WTC11 (cell line): ENCODE measurements around the gene MYO5C. TPM values are rescaled to one million over a fixed set of nuclear protein-coding genes. Genes with fewer than 3 reads are reported as not detected.
"Not testable (repeated sequence)": the region's sequence is repeated elsewhere in the genome, so short reads cannot be mapped to it uniquely, and the experiment has no call there.

ENCODE experiments used
- ATAC-seq: fragments of 200-7000 bp; cut with Tn5 transposase; 2 replicates; pipeline ENCODE4 v1.10.0; 2021; ENCODE audit warnings: mild to moderate bottlenecking, moderate library complexity
- CTCF ChIA-PET: fragments of 300-600 bp; sonication (Branson Sonifier 250); formaldehyde crosslinking; loops from one replicate; lab custom pipeline; 2021; ENCODE audit warnings: antibody characterized with exemption; lab: Charles Lee
- POLR2A ChIA-PET: fragments of 350-600 bp; sonication (Branson Sonifier 250); formaldehyde crosslinking; loops from one replicate; lab custom pipeline; 2021; ENCODE audit warnings: antibody characterized with exemption; lab: Charles Lee
- DNase-seq: peaks from one replicate; pipeline ENCODE4 v3.0.0; 2021; ENCODE audit warnings: low spot score
- H3K27ac Mint-ChIP-seq: 2 replicates; pipeline ENCODE4 v1.8.0; 2021; ENCODE audit warnings: mixed read lengths
- H3K27me3 Mint-ChIP-seq: 2 replicates; pipeline ENCODE4 v1.8.0; 2021; ENCODE audit warnings: low read depth, mild to moderate bottlenecking, moderate library complexity, mixed read lengths
- H3K36me3 Mint-ChIP-seq: 2 replicates; pipeline ENCODE4 v1.8.0; 2021; ENCODE audit warnings: mixed read lengths
- H3K4me1 Mint-ChIP-seq: 2 replicates; pipeline ENCODE4 v1.8.0; 2022; ENCODE audit warnings: mixed read lengths
- H3K4me3 Mint-ChIP-seq: 2 replicates; pipeline ENCODE4 v1.8.0; 2021; ENCODE audit warnings: mild to moderate bottlenecking, moderate library complexity, mixed read lengths
- H3K9me3 Mint-ChIP-seq: 2 replicates; pipeline ENCODE4 v1.8.0; 2021; ENCODE audit warnings: mixed read lengths
- EMX1 ChIP-seq: fragments of 250-450 bp; sonication (Bioruptor Pico); IDR thresholded peaks from 2 replicates; pipeline ENCODE4 v1.8.0; 2021; ENCODE audit warnings: mild to moderate bottlenecking
- GTF2I ChIP-seq: fragments of 250-450 bp; sonication (Bioruptor Pico); conservative IDR thresholded peaks from 2 replicates; pipeline ENCODE4 v1.4.0; 2021; ENCODE audit warnings: mild to moderate bottlenecking
- HMGA2 ChIP-seq: fragments of 250-450 bp; sonication (Bioruptor Pico); IDR thresholded peaks from 2 replicates; pipeline ENCODE4 v1.4.0; 2021; ENCODE audit warnings: mild to moderate bottlenecking, moderate library complexity
- JAZF1 ChIP-seq: fragments of 250-450 bp; sonication (Bioruptor Pico); IDR thresholded peaks from 2 replicates; pipeline ENCODE4 v1.9.0; 2021; ENCODE audit warnings: moderate library complexity, mild to moderate bottlenecking, inconsistent platforms
- KAT7 ChIP-seq: sonication (generic); formaldehyde crosslinking; IDR thresholded peaks from 2 replicates; pipeline ENCODE4 v1.8.1; 2023; ENCODE audit warnings: missing genetic modification reagents, mild to moderate bottlenecking, borderline replicate concordance
- NFYB ChIP-seq: sonication (generic); formaldehyde crosslinking; conservative IDR thresholded peaks from 2 replicates; pipeline ENCODE4 v1.8.0; 2022; ENCODE audit warnings: low read depth, missing genetic modification reagents
- SMAD4 ChIP-seq: sonication (generic); formaldehyde crosslinking; IDR thresholded peaks from 2 replicates; pipeline ENCODE4 v1.8.0; 2022; ENCODE audit warnings: mild to moderate bottlenecking, missing genetic modification reagents
- ZNF121 ChIP-seq: sonication (generic); formaldehyde crosslinking; IDR thresholded peaks from 2 replicates; pipeline ENCODE4 v1.8.0; 2023; ENCODE audit warnings: missing genetic modification reagents
- ZNF232 ChIP-seq: sonication (generic); formaldehyde crosslinking; IDR thresholded peaks from 2 replicates; pipeline ENCODE4 v1.8.0; 2022; ENCODE audit warnings: mild to moderate bottlenecking, missing genetic modification reagents
- total RNA-seq: library from RNA; stranded (reverse); gene quantifications from 3 replicates; pipeline ENCODE4 v1.2.3, GENCODE V29; 2021
- TF ChIP-seq, protein P1 (sequence below): sonication (generic); formaldehyde crosslinking; IDR thresholded peaks from 2 replicates; pipeline ENCODE4 v1.8.1; 2022; ENCODE audit warnings: mild to moderate bottlenecking, missing genetic modification reagents, moderate library complexity, borderline replicate concordance
- TF ChIP-seq, protein P2 (sequence below): sonication (generic); formaldehyde crosslinking; IDR thresholded peaks from 2 replicates; pipeline ENCODE4 v1.8.1; 2023; ENCODE audit warnings: mild to moderate bottlenecking, missing genetic modification reagents
- TF ChIP-seq, protein P3 (sequence below): sonication (generic); formaldehyde crosslinking; conservative IDR thresholded peaks from 2 replicates; pipeline ENCODE4 v1.8.1; 2022; ENCODE audit warnings: mild to moderate bottlenecking, missing genetic modification reagents
- TF ChIP-seq, protein P4 (sequence below): sonication (generic); formaldehyde crosslinking; IDR thresholded peaks from 2 replicates; pipeline ENCODE4 v1.8.0; 2022; ENCODE audit warnings: mild to moderate bottlenecking, missing genetic modification reagents
- TF ChIP-seq, protein P5 (sequence below): sonication (generic); formaldehyde crosslinking; IDR thresholded peaks from 2 replicates; pipeline ENCODE4 v1.8.0; 2022; ENCODE audit warnings: mild to moderate bottlenecking, missing genetic modification reagents
- TF ChIP-seq, protein P6 (sequence below): sonication (generic); formaldehyde crosslinking; IDR thresholded peaks from 2 replicates; pipeline ENCODE4 v1.8.1; 2022; ENCODE audit warnings: mild to moderate bottlenecking, moderate library complexity, missing genetic modification reagents

Gene MYO5C
- total RNA-seq, 1 experiment from 2014 or later: 25.3 TPM

DNA sequence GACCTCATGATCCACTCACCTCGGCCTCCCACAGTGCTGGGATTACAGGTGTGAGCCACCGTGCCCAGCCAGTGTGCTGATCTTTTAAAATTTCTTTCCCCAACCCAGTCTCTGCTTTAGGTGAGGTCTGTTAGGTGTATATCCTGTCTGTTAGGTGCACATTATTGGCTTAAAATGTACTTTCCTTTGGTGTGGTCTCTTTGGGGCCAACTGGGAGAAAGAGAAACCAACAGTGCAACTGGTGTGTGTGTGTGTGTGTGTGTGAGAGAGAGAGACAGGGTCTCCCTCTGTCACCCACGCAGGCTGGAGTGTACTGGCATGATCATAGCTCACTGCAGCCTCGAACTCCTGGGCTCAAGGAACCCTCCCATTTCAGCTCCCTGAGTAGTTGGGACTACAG lies 54.1 kb downstream of the MYO5C start:
- Mint-ChIP-seq H3K27me3 (no peaks in the 10 kb centered on the region; the same call in 1 of the 2 replicates), H3K4me3 (no peak overlapping the region), H3K4me1 (no peaks in the 10 kb centered on the region)
- ATAC-seq (no peak), DNase-seq (no peak)
- CTCF ChIA-PET: interaction anchor here (0.6 to 1.6 kb wide), 4 partner anchors 9 to 33 kb away, joined by 4 to 8 read pairs (median 4); no protein-coding TSS in a partner anchor
- TF ChIP-seq, protein P1, sequence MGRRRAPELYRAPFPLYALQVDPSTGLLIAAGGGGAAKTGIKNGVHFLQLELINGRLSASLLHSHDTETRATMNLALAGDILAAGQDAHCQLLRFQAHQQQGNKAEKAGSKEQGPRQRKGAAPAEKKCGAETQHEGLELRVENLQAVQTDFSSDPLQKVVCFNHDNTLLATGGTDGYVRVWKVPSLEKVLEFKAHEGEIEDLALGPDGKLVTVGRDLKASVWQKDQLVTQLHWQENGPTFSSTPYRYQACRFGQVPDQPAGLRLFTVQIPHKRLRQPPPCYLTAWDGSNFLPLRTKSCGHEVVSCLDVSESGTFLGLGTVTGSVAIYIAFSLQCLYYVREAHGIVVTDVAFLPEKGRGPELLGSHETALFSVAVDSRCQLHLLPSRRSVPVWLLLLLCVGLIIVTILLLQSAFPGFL (CRISPR knock-in tag): no peak
- TF ChIP-seq NFYB (CRISPR knock-in tag): no peak
- TF ChIP-seq, protein P2, sequence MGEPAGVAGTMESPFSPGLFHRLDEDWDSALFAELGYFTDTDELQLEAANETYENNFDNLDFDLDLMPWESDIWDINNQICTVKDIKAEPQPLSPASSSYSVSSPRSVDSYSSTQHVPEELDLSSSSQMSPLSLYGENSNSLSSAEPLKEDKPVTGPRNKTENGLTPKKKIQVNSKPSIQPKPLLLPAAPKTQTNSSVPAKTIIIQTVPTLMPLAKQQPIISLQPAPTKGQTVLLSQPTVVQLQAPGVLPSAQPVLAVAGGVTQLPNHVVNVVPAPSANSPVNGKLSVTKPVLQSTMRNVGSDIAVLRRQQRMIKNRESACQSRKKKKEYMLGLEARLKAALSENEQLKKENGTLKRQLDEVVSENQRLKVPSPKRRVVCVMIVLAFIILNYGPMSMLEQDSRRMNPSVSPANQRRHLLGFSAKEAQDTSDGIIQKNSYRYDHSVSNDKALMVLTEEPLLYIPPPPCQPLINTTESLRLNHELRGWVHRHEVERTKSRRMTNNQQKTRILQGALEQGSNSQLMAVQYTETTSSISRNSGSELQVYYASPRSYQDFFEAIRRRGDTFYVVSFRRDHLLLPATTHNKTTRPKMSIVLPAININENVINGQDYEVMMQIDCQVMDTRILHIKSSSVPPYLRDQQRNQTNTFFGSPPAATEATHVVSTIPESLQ (CRISPR knock-in tag): no peak
- TF ChIP-seq, protein P3, sequence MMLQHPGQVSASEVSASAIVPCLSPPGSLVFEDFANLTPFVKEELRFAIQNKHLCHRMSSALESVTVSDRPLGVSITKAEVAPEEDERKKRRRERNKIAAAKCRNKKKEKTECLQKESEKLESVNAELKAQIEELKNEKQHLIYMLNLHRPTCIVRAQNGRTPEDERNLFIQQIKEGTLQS (CRISPR knock-in tag): no peak
- TF ChIP-seq, all 79 proteins: peak for 0
- no peak overlapping the region for H3K27ac Mint-ChIP-seq
- peaks cover 74% of the 10 kb centered on the region for H3K36me3 Mint-ChIP-seq
- POLR2A ChIA-PET: no interaction called here
- no peaks in the 10 kb centered on the region for H3K9me3 Mint-ChIP-seq

DNA sequence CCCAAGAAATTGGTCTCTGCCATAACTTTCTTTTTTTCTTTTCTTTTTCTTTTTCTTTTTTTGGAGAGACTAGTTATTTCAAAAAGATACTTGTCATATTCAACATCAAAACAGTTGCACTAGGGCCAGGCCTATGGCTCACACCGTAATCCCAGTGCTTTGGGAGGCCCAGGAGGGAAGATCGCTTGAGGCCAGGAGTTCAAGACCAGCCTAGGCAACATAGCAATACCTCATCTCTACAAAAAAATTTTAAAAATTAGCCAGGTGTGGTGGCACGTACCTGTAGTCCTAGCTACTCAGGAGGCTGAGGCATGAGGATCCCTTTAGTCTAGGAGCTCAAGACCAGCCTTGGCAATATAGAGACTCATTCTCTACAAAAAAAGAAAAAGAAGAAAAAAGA lies 55.4 kb downstream of the MYO5C start:
- TF ChIP-seq JAZF1 (CRISPR knock-in tag): no peak
- TF ChIP-seq HMGA2 (CRISPR knock-in tag): no peak
- TF ChIP-seq, protein P4, sequence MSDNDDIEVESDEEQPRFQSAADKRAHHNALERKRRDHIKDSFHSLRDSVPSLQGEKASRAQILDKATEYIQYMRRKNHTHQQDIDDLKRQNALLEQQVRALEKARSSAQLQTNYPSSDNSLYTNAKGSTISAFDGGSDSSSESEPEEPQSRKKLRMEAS (CRISPR knock-in tag): no peak
- no peak for TF ChIP-seq SMAD4 (CRISPR knock-in tag)
- TF ChIP-seq, protein P5, sequence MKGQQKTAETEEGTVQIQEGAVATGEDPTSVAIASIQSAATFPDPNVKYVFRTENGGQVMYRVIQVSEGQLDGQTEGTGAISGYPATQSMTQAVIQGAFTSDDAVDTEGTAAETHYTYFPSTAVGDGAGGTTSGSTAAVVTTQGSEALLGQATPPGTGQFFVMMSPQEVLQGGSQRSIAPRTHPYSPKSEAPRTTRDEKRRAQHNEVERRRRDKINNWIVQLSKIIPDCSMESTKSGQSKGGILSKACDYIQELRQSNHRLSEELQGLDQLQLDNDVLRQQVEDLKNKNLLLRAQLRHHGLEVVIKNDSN (CRISPR knock-in tag): no peak
- TF ChIP-seq, protein P3 (CRISPR knock-in tag): no peak
- TF ChIP-seq, protein P1 (CRISPR knock-in tag): no peak
- TF ChIP-seq, protein P6, sequence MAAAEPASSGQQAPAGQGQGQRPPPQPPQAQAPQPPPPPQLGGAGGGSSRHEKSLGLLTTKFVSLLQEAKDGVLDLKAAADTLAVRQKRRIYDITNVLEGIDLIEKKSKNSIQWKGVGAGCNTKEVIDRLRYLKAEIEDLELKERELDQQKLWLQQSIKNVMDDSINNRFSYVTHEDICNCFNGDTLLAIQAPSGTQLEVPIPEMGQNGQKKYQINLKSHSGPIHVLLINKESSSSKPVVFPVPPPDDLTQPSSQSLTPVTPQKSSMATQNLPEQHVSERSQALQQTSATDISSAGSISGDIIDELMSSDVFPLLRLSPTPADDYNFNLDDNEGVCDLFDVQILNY: no peak
- no peak for TF ChIP-seq NFYB (CRISPR knock-in tag)
- no peak for TF ChIP-seq ZNF121 (CRISPR knock-in tag)
- no peak for TF ChIP-seq KAT7 (CRISPR knock-in tag)
- TF ChIP-seq EMX1 (CRISPR knock-in tag): no peak
- TF ChIP-seq GTF2I (CRISPR knock-in tag): no peak
- no peak for TF ChIP-seq ZNF232 (CRISPR knock-in tag)
- no peak for ATAC-seq
- POLR2A ChIA-PET: no interaction called here
- DNase-seq: no peak
- Mint-ChIP-seq H3K27me3 (no peaks in the 10 kb centered on the region; the same call in 1 of the 2 replicates), H3K36me3 (peaks cover 77% of the 10 kb centered on the region), H3K4me3 (no peak overlapping the region), H3K4me1 (no peaks in the 10 kb centered on the region), H3K9me3 (no peaks in the 10 kb centered on the region), H3K27ac (no peak overlapping the region)
- CTCF ChIA-PET: interaction anchor here (1.2 kb wide), 1 partner anchor 13 kb away, joined by 4 read pairs; no protein-coding TSS in a partner anchor

DNA sequence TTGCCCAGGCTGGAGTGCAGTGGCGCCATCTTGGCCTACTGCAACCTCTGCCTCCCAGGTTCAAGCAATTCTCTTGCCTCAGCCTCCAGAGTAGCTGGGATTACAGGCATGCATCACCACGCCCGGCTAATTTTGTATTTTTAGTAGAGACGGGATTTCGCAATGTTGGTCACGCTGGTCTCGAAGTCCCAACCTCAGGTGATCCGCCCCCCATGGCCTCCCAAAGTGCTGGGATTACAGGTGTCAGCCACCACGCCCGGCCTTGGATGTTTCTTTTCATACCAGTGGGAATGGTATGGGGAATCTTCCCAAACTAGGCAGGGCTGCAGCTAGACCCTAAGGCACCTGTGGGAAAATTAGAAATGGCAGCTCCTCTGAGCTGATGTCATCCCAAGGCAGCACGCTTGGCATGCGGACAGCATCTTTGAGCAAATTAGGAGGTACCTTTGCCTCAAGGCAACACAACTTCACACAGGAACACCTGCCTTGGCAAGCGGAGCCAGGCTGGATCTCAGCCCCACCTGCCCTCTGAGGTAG lies 56.5 kb downstream of the MYO5C start:
- ATAC-seq, H3K9me3 Mint-ChIP-seq, H3K27me3 Mint-ChIP-seq, H3K27ac Mint-ChIP-seq, DNase-seq, H3K4me1 Mint-ChIP-seq, POLR2A ChIA-PET, H3K4me3 Mint-ChIP-seq: not testable (repeated sequence)
- peaks cover 73% of the 10 kb centered on the region for H3K36me3 Mint-ChIP-seq
- CTCF ChIA-PET: interaction anchor here (0.6 to 0.9 kb wide), 2 partner anchors 19 to 430 kb away, joined by 3 to 4 read pairs; no protein-coding TSS in a partner anchor
